Femur (tissue), 1 donor: ENCODE data around the gene AQP9.

Source experiments
- DNase-seq: peaks from one replicate; pipeline ENCODE4 v3.0.0-alpha.2; 2017

Gene AQP9

DNA sequence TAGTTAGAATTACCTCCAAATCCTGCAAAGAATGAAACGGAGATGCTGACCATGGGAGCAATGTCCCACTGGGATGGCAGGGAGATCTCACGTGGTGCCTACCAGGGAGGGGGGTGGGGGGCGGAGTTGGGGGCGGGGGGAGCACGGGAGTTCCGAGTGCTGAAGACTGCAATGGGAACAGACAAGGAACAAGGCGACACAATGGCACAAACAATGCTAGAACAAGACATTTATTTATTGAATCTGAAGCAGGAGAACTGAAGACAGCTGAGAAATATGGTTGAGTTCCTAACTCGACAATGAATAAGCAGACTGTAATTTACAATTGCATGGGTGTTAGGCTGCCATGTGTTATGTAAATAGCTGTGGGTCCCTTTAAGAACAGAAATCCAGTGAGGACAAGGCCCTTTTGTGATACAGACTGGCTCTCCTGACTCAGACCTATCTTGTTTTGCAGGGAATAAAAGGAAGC, 91.2 kb downstream of the AQP9 start:
- no peak for DNase-seq

DNA sequence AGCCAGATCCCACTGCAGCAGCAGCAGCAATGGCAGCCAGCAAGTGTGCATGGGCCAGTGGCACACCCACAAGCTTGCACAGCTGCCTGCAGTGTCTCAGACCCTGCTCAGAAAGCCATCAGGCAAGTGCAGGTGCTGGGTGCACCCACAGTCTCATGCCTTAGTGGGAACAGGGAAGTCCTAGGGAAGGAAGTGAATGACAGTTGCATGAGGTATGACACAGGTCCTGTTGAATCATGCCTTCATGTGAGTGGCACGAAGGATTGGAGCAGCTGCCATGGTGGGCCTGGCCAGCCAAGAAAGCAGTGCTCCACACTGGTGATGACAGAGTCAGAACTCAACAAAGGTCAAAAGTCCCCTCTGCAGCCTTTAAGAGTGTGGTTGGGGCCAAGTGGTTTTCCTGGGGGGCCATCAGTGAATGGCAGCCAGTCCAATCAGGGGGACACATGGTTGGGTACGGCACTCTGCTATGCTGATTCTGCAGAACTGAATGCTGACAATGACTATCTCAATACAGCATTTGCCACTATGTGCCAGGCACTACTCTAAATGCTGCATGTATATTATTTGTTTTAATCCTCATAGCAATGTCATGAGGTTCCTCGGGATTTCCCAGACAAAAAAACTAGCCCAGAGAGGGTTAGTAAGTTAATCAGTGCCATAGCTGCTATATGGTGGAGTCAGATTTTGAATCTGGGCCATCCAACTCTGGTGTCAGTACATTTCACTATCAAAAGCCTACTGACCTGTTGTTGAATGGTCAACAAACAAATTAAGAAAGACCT, 94.3 kb downstream of the AQP9 start:
- DNase-seq: no peak

DNA sequence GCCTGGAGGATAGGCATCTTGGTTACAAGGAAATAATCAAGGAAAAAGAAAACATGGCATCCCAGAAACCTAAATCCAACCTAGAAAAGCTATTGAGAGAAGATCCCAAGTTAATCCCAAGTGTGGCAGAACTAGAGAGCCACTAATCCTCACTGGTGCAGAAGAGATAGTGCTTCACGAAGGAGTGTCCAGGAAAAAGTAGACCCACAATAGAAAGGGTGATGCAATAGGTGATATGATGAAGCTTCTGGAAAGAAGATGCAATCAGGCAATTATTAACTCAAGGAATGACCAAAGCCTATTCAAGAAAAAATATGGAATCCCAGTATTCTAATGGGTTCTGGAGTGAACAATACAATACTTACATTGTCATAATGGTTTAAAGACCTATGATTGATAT, 95.2 kb downstream of the AQP9 start:
- no peak for DNase-seq
